ENCODE data around the gene PRKCA. TPM values are rescaled to one million over a fixed set of nuclear protein-coding genes. Genes with fewer than 3 reads are reported as not detected.
"Not testable (repeated sequence)": the region's sequence is repeated elsewhere in the genome, so short reads cannot be mapped to it uniquely, and the experiment has no call there.

The PRKCA gene
- total RNA-seq, 1 experiment from 2014 or later: 4.4 TPM

- Histone ChIP-seq H3K27me3 (ENCODE audit: low read length) (no peaks in the 10 kb centered on the region), H3K27ac (ENCODE audit: low read length) (no peak overlapping the region), H3K9me2 (replicated peaks; ENCODE audit: insufficient read depth, low read length) (no peaks in the 10 kb centered on the region), H3K36me3 (ENCODE audit: insufficient read depth, low read length) (no peaks in the 10 kb centered on the region), H3K4me1 (ENCODE audit: low read length) (peaks cover 17% of the 10 kb centered on the region), H3K4me2 (ENCODE audit: low read depth, low read length, poor library complexity, severe bottlenecking) (no peak overlapping the region), H2AFZ (ENCODE audit: low read length) (no peak overlapping the region), H3K79me2 (ENCODE audit: low read length) (no peaks in the 10 kb centered on the region), H3K4me3 (ENCODE audit: low read length) (no peak overlapping the region), H3K9ac (ENCODE audit: low read length) (no peak overlapping the region), H4K20me1 (ENCODE audit: insufficient read depth, low read depth, low read length) (no peaks in the 10 kb centered on the region), H3K9me3 (ENCODE audit: low read length) (no peaks in the 10 kb centered on the region)
- DNase-seq: no peak
Measured at GRCh38 chr17:66469461-66469860, 167.0 kb downstream of the PRKCA start.

DNA sequence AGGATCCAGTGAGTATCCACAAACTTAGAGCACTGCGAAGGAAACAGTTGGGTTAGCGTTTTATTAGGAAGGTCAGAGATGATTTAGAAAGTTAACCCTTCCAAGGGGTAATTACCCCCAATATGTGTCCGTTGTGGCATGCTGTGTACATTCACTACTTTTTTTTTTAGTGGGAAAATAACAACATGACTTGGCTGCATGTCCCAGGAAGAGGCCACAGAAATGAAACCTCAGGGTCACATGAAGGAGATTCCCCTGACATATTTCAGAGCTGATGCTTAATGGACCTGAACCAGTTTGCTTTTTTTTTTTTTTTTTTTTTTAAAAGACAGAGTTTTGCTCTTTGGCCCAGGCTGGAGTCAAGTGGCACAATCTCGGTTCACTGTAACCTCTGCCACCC is 167.5 kb downstream of the PRKCA start:
- no peaks in the 10 kb centered on the region for H3K9me3 ChIP-seq (ENCODE audit: low read length)
- H3K4me2 ChIP-seq (ENCODE audit: low read depth, low read length, poor library complexity, severe bottlenecking): no peak overlapping the region
- no peaks in the 10 kb centered on the region for H3K27me3 ChIP-seq (ENCODE audit: low read length)
- no peak overlapping the region for H3K9ac ChIP-seq (ENCODE audit: low read length)
- H4K20me1 ChIP-seq (ENCODE audit: insufficient read depth, low read depth, low read length): no peaks in the 10 kb centered on the region
- no peak overlapping the region for H3K27ac ChIP-seq (ENCODE audit: low read length)
- H3K79me2 ChIP-seq (ENCODE audit: low read length): no peaks in the 10 kb centered on the region
- no peaks in the 10 kb centered on the region for H3K9me2 ChIP-seq (replicated peaks; ENCODE audit: insufficient read depth, low read length)
- H3K4me3 ChIP-seq (ENCODE audit: low read length): no peak overlapping the region
- no peak for DNase-seq
- no peaks in the 10 kb centered on the region for H3K36me3 ChIP-seq (ENCODE audit: insufficient read depth, low read length)
- H3K4me1 ChIP-seq (ENCODE audit: low read length): peaks cover 17% of the 10 kb centered on the region
- no peak overlapping the region for H2AFZ ChIP-seq (ENCODE audit: low read length)

DNA sequence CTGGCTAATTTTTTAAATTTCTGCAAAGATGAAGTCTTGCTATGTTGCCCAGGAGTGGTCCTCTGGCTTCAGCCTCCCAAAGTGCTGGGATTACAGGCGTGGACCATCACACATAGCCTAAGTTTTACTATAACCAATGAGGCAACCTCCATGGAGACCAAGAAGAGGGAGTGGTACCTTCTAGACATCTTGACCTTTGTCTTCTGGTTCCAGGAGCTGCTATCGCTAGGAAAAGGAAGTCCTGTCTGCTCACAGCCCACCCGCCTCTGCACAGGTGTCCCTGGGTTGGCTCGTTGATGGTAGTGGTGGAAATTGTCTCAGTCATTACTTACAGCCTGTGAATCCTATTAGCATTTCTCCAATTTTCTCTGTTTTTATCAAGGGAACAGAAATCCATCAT is 169.7 kb downstream of the PRKCA start:
- no peak overlapping the region for H3K4me3 ChIP-seq (ENCODE audit: low read length)
- H3K36me3 ChIP-seq (ENCODE audit: insufficient read depth, low read length): no peaks in the 10 kb centered on the region

GRCh38 chr17:66474258-66474657 is 171.8 kb downstream of the PRKCA start:
- Histone ChIP-seq H3K4me3 (ENCODE audit: low read length) (no peak overlapping the region), H3K27ac (ENCODE audit: low read length) (no peak overlapping the region), H4K20me1 (ENCODE audit: insufficient read depth, low read depth, low read length) (no peaks in the 10 kb centered on the region), H3K79me2 (ENCODE audit: low read length) (no peaks in the 10 kb centered on the region), H2AFZ (ENCODE audit: low read length) (no peak overlapping the region), H3K4me2 (ENCODE audit: low read depth, low read length, poor library complexity, severe bottlenecking) (no peak overlapping the region), H3K9ac (ENCODE audit: low read length) (no peak overlapping the region), H3K27me3 (ENCODE audit: low read length) (no peaks in the 10 kb centered on the region), H3K9me3 (ENCODE audit: low read length) (no peaks in the 10 kb centered on the region), H3K4me1 (ENCODE audit: low read length) (peaks cover 6% of the 10 kb centered on the region), H3K9me2 (replicated peaks; ENCODE audit: insufficient read depth, low read length) (no peaks in the 10 kb centered on the region), H3K36me3 (ENCODE audit: insufficient read depth, low read length) (no peaks in the 10 kb centered on the region)
- DNase-seq: no peak

More for the DNA sequence above, 169.7 kb downstream of the PRKCA start:
- Histone ChIP-seq H3K27me3 (ENCODE audit: low read length) (no peaks in the 10 kb centered on the region), H3K9ac (ENCODE audit: low read length) (no peak overlapping the region), H3K27ac (ENCODE audit: low read length) (no peak overlapping the region), H3K9me2 (replicated peaks; ENCODE audit: insufficient read depth, low read length) (no peaks in the 10 kb centered on the region), H3K4me1 (ENCODE audit: low read length) (peaks cover 17% of the 10 kb centered on the region), H3K4me2 (ENCODE audit: low read depth, low read length, poor library complexity, severe bottlenecking) (no peak overlapping the region), H3K79me2 (ENCODE audit: low read length) (no peaks in the 10 kb centered on the region), H3K9me3 (ENCODE audit: low read length) (no peaks in the 10 kb centered on the region), H4K20me1 (ENCODE audit: insufficient read depth, low read depth, low read length) (no peaks in the 10 kb centered on the region), H2AFZ (ENCODE audit: low read length) (no peak overlapping the region)
- no peak for DNase-seq

- no peaks in the 10 kb centered on the region for H3K9me2 ChIP-seq (replicated peaks; ENCODE audit: insufficient read depth, low read length)
- H3K9ac ChIP-seq (ENCODE audit: low read length): no peak overlapping the region
- H3K27me3 ChIP-seq (ENCODE audit: low read length): no peaks in the 10 kb centered on the region
- no peaks in the 10 kb centered on the region for H3K9me3 ChIP-seq (ENCODE audit: low read length)
- H3K4me3 ChIP-seq (ENCODE audit: low read length): no peak overlapping the region
- peaks cover 6% of the 10 kb centered on the region for H3K4me1 ChIP-seq (ENCODE audit: low read length)
- no peak overlapping the region for H2AFZ ChIP-seq (ENCODE audit: low read length)
- no peak overlapping the region for H3K4me2 ChIP-seq (ENCODE audit: low read depth, low read length, poor library complexity, severe bottlenecking)
- no peak for DNase-seq
- H3K79me2 ChIP-seq (ENCODE audit: low read length): no peaks in the 10 kb centered on the region
- H3K27ac ChIP-seq (ENCODE audit: low read length): no peak overlapping the region
- no peaks in the 10 kb centered on the region for H4K20me1 ChIP-seq (ENCODE audit: insufficient read depth, low read depth, low read length)
- H3K36me3 ChIP-seq (ENCODE audit: insufficient read depth, low read length): no peaks in the 10 kb centered on the region
Measured at GRCh38 chr17:66474806-66475497, 172.5 kb downstream of the PRKCA start.

DNA sequence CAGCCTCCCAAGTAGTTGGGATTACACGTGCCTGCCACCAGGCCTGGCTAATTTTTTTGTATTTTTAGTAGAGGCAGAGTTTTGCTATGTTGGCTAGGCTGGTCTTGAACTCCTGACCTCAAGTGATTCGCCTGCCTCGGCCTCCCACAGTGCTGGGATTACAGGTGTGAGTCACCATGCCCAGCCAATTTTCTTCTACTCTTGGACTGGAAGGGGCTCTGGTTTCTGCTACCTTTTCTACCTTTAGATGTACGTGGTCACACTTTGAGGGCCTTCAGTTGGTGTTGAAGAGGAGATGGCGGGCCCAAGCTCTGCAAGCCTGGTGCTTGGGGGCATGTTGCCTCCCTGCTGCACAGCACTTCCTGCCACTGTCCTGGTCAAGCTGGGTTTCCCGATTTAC is 173.6 kb downstream of the PRKCA start:
- Histone ChIP-seq H3K4me1 (ENCODE audit: low read length) (peaks cover 6% of the 10 kb centered on the region), H3K27me3 (ENCODE audit: low read length) (no peaks in the 10 kb centered on the region), H3K79me2 (ENCODE audit: low read length) (no peaks in the 10 kb centered on the region), H3K36me3 (ENCODE audit: insufficient read depth, low read length) (no peaks in the 10 kb centered on the region), H2AFZ (ENCODE audit: low read length) (no peak overlapping the region), H4K20me1 (ENCODE audit: insufficient read depth, low read depth, low read length) (no peaks in the 10 kb centered on the region), H3K9ac (ENCODE audit: low read length) (no peak overlapping the region), H3K9me3 (ENCODE audit: low read length) (no peaks in the 10 kb centered on the region), H3K4me3 (ENCODE audit: low read length) (no peak overlapping the region), H3K9me2 (replicated peaks; ENCODE audit: insufficient read depth, low read length) (no peaks in the 10 kb centered on the region), H3K27ac (ENCODE audit: low read length) (no peak overlapping the region), H3K4me2 (ENCODE audit: low read depth, low read length, poor library complexity, severe bottlenecking) (no peak overlapping the region)
- DNase-seq: no peak

DNA sequence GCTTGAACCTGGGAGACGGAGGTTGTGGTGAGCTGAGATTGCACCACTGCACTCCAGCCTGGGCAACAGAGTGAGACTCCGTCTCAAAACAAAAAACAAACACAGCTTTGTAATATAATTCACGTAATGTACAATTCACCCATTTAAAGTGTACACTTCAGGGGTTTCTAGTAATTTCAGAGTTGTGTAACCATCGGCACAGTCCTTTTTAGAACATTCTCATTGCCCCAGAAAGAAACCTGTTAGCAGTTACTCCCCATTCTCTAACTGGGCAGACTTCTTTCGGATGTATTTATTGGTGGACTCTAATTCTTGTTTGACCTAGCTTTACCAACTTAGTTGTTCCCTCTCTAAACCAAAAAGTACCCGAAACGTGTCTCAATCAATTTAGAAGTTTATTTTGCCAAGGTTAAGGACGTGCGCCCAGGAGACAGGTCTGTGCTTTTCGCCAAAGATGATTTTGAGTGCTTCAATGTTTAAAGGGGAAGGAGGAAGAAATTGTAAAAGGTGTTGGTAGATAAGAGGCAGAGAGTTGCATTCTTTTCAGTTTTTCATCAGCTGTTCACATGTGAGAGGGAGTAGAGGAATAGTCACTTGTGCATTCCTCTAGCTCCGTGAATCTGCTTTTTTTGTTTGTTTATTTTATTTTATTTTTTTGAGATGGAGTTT is 175.3 kb downstream of the PRKCA start:
- H4K20me1 ChIP-seq (ENCODE audit: insufficient read depth, low read depth, low read length): no peaks in the 10 kb centered on the region
- DNase-seq: no peak
- no peak overlapping the region for H2AFZ ChIP-seq (ENCODE audit: low read length)
- no peaks in the 10 kb centered on the region for H3K27me3 ChIP-seq (ENCODE audit: low read length)
- H3K4me1 ChIP-seq (ENCODE audit: low read length): peaks cover 6% of the 10 kb centered on the region
- no peaks in the 10 kb centered on the region for H3K79me2 ChIP-seq (ENCODE audit: low read length)
- H3K27ac ChIP-seq (ENCODE audit: low read length): no peak overlapping the region
- H3K4me2 ChIP-seq (ENCODE audit: low read depth, low read length, poor library complexity, severe bottlenecking): no peak overlapping the region
- no peaks in the 10 kb centered on the region for H3K9me3 ChIP-seq (ENCODE audit: low read length)
- H3K36me3 ChIP-seq (ENCODE audit: insufficient read depth, low read length): no peaks in the 10 kb centered on the region
- H3K9ac ChIP-seq (ENCODE audit: low read length): no peak overlapping the region
- no peak overlapping the region for H3K4me3 ChIP-seq (ENCODE audit: low read length)
- H3K9me2 ChIP-seq (replicated peaks; ENCODE audit: insufficient read depth, low read length): no peaks in the 10 kb centered on the region

GRCh38 chr17:66479230-66479889 is 176.9 kb downstream of the PRKCA start:
- H3K4me3 ChIP-seq (ENCODE audit: low read length); DNase-seq; H3K79me2 ChIP-seq (ENCODE audit: low read length); H3K4me1 ChIP-seq (ENCODE audit: low read length); H3K4me2 ChIP-seq (ENCODE audit: low read depth, low read length, poor library complexity, severe bottlenecking); H3K9me2 ChIP-seq (replicated peaks; ENCODE audit: insufficient read depth, low read length); H3K27me3 ChIP-seq (ENCODE audit: low read length); H3K36me3 ChIP-seq (ENCODE audit: insufficient read depth, low read length); H3K9ac ChIP-seq (ENCODE audit: low read length); H3K9me3 ChIP-seq (ENCODE audit: low read length); H2AFZ ChIP-seq (ENCODE audit: low read length); H4K20me1 ChIP-seq (ENCODE audit: insufficient read depth, low read depth, low read length); H3K27ac ChIP-seq (ENCODE audit: low read length): not testable (repeated sequence)

Measured in Karpas-422 (cell line).